ENCODE data around the gene FSIP1. TPM values are rescaled to one million over a fixed set of nuclear protein-coding genes. Genes with fewer than 3 reads are reported as not detected.

Gene FSIP1
- polyA plus RNA-seq, 1 experiment, result 0.22 TPM

DNA sequence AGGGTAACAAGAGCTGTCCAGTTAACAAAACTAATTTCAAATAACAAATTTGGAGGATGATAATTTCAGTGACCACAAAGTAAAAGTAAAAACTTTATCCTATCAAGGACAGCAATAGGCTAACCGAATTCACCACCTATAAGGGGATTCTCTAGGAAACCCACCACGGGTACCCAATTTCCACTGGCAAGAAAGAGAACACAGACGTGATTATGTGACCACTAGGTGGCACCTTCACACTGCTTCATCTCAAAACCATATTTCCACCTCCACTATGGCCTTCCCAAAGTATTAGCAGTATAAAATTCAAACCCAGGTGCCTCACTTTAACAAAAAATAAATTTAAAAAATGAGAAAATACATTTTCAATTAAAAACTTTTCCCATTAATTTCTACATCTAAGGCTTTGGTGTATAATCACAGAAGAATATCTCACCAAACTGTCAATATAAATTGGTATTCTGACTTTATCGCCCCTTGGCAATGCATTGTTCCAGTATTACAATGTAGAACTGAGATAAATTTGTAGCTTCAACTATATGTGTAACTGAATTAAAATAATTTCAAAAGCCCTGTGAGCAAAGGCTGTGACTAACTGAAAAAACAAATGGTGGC, 96.5 kb downstream of the FSIP1 start:
- CTCF ChIA-PET, result interaction anchor here (0.6 to 7.9 kb wide), 35 partner anchors 9 to 517 kb away, joined by 3 to 162 read pairs (median 3); partner anchors contain the start of gene FSIP1
- TF ChIP-seq, protein P1, sequence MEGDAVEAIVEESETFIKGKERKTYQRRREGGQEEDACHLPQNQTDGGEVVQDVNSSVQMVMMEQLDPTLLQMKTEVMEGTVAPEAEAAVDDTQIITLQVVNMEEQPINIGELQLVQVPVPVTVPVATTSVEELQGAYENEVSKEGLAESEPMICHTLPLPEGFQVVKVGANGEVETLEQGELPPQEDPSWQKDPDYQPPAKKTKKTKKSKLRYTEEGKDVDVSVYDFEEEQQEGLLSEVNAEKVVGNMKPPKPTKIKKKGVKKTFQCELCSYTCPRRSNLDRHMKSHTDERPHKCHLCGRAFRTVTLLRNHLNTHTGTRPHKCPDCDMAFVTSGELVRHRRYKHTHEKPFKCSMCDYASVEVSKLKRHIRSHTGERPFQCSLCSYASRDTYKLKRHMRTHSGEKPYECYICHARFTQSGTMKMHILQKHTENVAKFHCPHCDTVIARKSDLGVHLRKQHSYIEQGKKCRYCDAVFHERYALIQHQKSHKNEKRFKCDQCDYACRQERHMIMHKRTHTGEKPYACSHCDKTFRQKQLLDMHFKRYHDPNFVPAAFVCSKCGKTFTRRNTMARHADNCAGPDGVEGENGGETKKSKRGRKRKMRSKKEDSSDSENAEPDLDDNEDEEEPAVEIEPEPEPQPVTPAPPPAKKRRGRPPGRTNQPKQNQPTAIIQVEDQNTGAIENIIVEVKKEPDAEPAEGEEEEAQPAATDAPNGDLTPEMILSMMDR (IDR thresholded peaks at IDR 0.05; ENCODE audit: insufficient read depth, low read depth, low read length), result peak; percentile 63
- no peak for DNase-seq (ENCODE audit: low read depth)
- Histone ChIP-seq H3K36me3 (ENCODE audit: control insufficient read depth, insufficient read depth, low read length) (no peaks in the 10 kb centered on the region), H3K4me3 (ENCODE audit: low read depth, low read length) (no peak overlapping the region), H3K27me3 (ENCODE audit: control insufficient read depth, insufficient read depth, low read length) (no peaks in the 10 kb centered on the region)
- POLR2A ChIA-PET, result no interaction called here

DNA sequence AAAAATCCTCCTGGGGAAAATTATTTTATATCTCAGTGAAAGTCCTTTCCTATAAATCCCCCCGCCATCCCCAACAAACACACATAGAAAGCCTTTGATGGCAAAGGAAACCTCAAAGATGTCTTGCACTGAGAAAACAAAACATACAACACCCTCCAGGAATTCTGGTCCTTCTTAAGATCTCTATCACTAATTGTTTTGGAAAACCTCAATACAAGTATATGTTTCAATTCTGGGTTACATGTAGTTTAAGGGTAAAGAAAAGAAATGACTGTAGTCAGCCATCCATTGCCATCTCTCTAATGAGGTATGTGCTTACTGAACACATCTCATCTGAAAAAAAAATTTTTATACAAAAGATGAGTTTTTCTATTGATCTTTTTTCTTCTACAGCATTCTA, 97.3 kb downstream of the FSIP1 start:
- no peak for DNase-seq (ENCODE audit: low read depth)
- Histone ChIP-seq H3K27me3 (ENCODE audit: control insufficient read depth, insufficient read depth, low read length) (no peaks in the 10 kb centered on the region), H3K36me3 (ENCODE audit: control insufficient read depth, insufficient read depth, low read length) (no peaks in the 10 kb centered on the region), H3K4me3 (ENCODE audit: low read depth, low read length) (no peak overlapping the region)
- TF ChIP-seq, protein P1 (IDR thresholded peaks at IDR 0.05; ENCODE audit: insufficient read depth, low read depth, low read length), result no peak
- CTCF ChIA-PET, result interaction anchor here (0.6 to 7.9 kb wide), 29 partner anchors 9 to 517 kb away, joined by 3 to 162 read pairs (median 3); partner anchors contain the start of gene FSIP1
- POLR2A ChIA-PET, result no interaction called here

DNA sequence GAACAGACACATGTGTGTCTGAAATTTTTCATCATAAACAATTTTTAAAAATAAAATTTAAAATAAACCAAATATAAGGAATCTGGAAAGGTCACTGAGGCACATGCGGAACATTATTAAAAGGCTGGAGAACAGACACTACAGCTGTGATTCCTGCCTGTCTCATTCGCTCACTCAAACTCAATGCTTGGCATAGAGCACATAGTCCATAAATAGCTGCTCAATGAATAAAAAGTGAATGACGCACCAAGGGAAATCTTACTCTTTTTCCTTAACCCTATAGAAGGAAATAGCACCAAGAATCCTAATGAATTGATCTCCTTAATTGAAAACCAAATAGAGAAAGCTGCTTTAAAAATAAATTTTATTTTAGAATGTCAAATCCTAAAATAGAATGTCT, 98.4 kb downstream of the FSIP1 start:
- no peak overlapping the region for H3K4me3 ChIP-seq (ENCODE audit: low read depth, low read length)
- CTCF ChIA-PET, result interaction anchor here (0.8 to 7.9 kb wide), 3 partner anchors 9 to 72 kb away, joined by 3 to 162 read pairs (median 3); no protein-coding TSS in a partner anchor
- TF ChIP-seq, protein P1 (IDR thresholded peaks at IDR 0.05; ENCODE audit: insufficient read depth, low read depth, low read length), result no peak
- no peaks in the 10 kb centered on the region for H3K36me3 ChIP-seq (ENCODE audit: control insufficient read depth, insufficient read depth, low read length)
- no peaks in the 10 kb centered on the region for H3K27me3 ChIP-seq (ENCODE audit: control insufficient read depth, insufficient read depth, low read length)
- POLR2A ChIA-PET, result no interaction called here
- DNase-seq (ENCODE audit: low read depth), result no peak

DNA sequence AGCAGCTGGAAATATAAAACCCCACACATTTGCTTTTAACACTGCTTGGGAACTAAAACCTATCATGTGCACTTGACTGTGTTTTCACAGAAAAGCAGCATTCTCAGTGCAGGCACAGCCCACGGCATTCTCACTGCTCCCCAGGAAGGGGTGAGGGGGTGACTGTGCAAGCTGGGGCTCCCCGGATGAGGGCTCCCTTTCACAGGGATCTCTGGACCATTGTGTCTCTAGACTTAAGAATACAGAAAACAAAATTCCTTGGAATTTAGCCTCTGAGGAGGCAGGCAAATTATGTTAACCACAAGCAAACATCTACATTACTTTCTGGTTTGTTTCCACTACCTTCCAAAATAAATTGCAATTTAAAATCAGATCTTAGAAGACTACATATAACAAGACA, 100.3 kb downstream of the FSIP1 start:
- ChIA-PET POLR2A (interaction anchor here (0.8 kb wide), 1 partner anchor 102 kb away, joined by 4 read pairs; the partner anchor contains the start of gene THBS1), CTCF (interaction anchor here (0.9 to 7.9 kb wide), 4 partner anchors 71 to 412 kb away, joined by 3 to 162 read pairs (median 4); no protein-coding TSS in a partner anchor)
- TF ChIP-seq, protein P1 (IDR thresholded peaks at IDR 0.05; ENCODE audit: insufficient read depth, low read depth, low read length), result no peak
- no peak for DNase-seq (ENCODE audit: low read depth)
- H3K36me3 ChIP-seq (ENCODE audit: control insufficient read depth, insufficient read depth, low read length), result no peaks in the 10 kb centered on the region
- no peaks in the 10 kb centered on the region for H3K27me3 ChIP-seq (ENCODE audit: control insufficient read depth, insufficient read depth, low read length)
- H3K4me3 ChIP-seq (ENCODE audit: low read depth, low read length), result no peak overlapping the region

DNA sequence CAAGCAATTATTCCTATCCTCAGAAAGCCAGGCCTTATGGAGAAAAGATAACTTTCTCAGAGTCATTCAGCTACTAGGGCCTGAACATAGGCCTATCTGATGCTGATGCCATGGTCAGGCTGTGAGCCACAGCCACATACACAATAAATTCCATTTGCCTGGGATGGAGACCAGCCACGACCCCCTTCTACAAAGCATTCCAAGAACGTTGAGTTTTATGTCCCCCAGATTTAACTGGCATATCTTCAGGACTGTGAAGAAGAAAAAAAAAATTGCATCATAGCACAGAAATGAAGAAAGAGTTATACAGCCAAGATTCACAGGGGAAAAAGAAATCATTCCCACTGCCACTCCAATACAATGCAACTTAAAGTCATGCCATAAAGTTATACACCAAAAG, 101.8 kb downstream of the FSIP1 start:
- Histone ChIP-seq H3K27me3 (ENCODE audit: control insufficient read depth, insufficient read depth, low read length) (no peaks in the 10 kb centered on the region), H3K4me3 (ENCODE audit: low read depth, low read length) (no peak overlapping the region), H3K36me3 (ENCODE audit: control insufficient read depth, insufficient read depth, low read length) (no peaks in the 10 kb centered on the region)
- peak; percentile 82 for DNase-seq (ENCODE audit: low read depth)
- ChIA-PET POLR2A (interaction anchor here (0.6 kb wide), 1 partner anchor 312 kb away, joined by 3 read pairs; no protein-coding TSS in a partner anchor), CTCF (interaction anchor here (7.9 kb wide), 1 partner anchor 76 kb away, joined by 162 read pairs; no protein-coding TSS in a partner anchor)
- TF ChIP-seq, protein P1 (IDR thresholded peaks at IDR 0.05; ENCODE audit: insufficient read depth, low read depth, low read length), result no peak

Data from BJ (cell line).